HG03139 (cell line): ENCODE data around the gene SLC28A2.
"Not testable (repeated sequence)": the region's sequence is repeated elsewhere in the genome, so short reads cannot be mapped to it uniquely, and the experiment has no call there.

Source experiments
- ATAC-seq: cut with Tn5 transposase; IDR thresholded peaks from one replicate; pipeline ENCODE4 v1.9.1; 2021; ENCODE audit not compliant: unreplicated experiment

Gene SLC28A2

GRCh38 chr15:45259796-45260195 is 7.8 kb downstream of the SLC28A2 start:
- ATAC-seq: no peak

DNA sequence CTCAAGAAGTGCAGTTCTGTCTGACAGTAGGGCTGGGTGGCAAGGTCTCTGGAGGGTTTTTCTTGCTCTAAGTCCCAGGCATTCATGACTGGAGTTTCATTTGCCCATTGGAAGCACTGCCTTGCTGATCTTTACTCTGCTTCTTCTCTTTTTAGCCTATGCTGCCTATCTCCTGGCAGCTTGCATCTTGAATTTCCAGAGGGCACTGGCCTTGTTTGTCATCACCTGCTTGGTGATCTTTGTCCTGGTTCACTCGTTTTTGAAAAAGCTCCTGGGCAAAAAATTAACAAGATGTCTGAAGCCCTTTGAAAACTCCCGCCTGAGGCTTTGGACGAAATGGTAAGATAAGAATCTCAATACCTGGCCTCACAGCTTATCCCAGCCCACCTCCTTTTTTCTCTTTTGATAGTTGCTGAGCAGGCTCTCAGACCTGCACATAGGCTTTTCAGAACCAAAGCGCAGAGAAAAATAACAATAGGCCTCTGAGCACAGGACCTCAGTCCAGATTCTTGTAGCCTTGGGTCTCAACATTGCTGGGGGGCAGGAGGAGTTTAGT is 10.9 kb downstream of the SLC28A2 start:
- ATAC-seq: no peak

DNA sequence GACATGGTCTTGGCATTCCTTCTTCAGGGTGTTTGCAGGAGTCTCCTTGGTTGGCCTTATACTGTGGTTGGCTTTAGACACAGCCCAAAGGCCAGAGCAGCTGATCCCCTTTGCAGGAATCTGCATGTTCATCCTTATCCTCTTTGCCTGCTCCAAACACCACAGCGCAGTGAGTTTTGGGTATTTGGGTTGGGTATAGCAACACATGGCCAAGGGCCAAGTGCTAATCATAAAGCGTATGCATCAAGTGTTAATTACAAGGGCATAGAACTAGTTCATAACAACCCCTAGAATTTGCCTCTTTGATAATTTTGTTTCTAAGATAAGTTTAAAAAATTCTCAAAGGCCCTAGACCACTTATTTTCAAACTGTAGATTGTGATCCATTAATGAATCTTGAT is 11.8 kb downstream of the SLC28A2 start:
- no peak for ATAC-seq

DNA sequence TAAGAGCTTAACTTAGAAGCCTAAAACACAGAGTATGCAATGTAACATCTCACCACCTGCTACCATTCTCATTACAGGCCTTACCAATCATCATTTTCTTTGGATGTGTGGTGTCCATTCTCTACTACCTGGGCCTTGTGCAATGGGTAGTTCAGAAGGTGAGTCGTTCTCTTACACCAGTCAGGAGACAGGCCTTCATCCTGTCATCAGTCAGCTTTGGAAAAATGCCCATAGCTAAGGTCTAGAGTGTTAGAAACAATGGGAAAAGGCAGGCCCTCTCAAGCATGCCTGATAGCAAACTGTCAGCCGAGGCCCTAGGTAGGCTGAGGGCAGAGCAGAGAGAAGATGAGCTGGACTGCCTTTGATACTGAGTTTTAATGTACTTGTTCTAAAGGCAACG is 13.5 kb downstream of the SLC28A2 start:
- no peak for ATAC-seq

- ATAC-seq: no peak
Observed at GRCh38 chr15:45268135-45268534, 16.1 kb downstream of the SLC28A2 start.

DNA sequence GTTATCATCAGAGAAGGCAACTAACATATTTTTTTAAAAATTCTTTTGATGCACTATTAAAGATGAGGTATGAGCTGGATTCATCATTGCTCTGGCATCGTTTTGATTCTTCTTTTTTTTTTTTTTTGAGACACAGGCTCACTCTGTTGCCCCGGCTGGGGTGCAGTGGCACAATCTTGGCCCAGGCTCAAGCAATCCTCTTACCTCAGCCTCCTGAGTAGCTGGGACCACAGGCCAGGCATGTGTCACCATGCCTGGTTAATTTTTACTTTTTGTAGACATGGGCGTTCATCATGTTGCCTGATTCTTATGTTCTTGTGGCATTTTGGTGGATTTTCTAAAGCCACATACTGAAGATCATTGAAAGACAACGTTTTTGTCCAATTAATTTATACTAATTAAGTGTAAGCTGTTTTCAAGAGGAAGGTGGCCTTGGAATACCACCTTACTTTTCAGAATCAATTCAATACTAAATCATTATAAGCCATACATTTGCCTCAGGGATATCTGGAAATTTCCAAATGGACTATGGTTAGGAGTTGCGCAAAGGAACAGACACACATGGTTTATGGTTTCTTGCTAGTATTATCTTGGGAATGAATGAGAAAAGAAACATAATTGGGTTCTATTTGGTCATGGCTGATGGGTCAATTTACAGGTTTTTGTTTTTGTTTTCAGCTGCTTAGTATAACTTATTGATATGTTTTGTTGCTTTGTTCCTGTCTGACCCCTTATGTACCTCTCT is 22.8 kb downstream of the SLC28A2 start:
- no peak for ATAC-seq

DNA sequence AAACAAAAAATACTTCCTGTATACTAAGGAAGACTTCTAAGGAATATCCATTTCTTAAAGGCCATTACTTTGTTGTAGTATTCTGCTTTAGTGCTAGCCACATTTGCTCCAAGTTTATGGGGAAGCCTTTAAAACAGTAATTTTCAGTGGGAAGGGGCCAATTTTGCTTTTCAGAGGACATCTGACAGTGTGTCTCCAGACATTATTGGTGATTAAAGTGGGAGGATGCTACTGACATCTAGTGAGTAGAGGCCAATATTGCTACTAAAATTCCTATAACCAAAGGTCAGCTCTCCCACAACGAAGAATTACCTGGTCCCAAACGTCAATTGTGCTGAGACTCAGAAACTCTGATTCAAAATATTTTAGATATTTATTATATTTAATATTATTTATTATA is 24.8 kb downstream of the SLC28A2 start:
- ATAC-seq: no peak

DNA sequence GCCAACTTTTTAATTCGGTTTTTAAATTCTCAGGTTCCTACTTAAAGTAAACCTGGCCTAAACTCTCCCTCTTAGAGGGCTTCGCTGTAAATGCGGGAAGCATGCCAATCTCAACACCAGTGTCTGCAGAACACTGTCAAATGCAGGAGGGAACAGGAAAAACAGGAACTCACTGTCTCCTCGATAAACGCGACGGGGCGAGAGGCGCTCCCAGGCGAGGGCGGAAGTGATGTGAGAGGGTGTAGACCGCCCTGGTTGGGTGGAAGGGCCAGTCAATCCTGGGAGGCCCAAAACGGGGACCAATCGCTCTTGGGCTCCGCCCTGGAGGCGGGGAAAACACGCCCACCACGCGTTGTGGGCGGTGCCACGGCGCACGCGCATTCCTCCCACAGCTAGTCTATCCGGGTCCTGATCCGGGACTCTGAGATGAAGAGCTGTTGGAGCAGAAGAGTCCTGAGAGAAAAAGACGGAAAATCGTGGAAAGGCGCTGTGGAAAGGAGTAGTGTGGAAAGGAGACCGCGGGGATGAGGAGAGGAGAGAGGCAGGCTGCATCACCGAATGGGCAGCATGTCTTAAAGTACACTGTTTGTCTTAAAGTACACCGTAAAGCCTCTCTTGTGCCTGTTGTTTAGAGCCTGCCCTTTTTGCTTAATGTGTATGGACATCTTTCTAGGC is 27.1 kb downstream of the SLC28A2 start:
- peak; percentile 100 for ATAC-seq

DNA sequence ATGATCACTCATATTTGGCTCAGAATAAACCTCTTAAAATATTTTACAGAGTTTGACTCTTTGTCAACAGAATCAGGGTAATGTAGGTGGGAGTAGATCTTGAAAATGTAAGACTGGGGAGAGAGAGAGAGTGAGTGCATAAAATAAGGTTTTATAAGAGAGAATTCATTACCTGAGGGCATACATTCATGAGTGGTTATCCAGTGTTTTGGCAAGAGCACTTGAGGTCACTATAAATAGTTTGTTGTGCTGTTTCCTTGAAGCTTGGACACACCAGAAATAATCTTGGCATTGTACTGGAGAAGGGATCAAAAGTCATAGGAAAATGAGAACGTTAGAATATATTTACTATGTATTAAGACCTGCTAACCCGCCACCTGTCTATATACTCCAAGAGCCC is 33.4 kb downstream of the SLC28A2 start:
- ATAC-seq: no peak

DNA sequence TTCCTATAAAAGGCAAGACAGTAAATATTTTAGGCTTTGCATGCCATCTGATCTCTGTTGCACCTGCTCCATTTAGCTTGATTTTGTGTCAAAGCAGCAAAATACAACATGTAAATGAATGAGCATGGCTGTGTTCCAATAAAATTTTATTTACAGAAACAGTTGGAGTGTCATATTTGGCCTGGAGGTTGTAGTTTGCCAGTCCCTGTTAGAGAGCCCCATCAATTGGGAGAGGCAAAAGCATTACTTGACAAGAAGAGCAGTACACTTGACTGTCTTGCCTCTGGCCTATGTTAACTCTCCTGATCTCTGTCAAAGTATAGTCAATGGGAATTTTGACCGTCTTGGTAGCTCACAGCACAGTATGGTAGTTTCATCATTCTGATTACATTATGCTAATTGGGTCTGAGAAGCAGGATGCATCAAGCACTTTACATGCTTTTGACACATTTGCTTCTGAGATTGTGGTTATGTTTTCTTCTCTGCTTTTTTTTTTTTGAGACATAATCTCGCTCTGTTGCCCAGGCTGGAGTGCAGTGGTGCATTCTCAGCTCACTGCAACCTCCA is 35.4 kb downstream of the SLC28A2 start:
- no peak for ATAC-seq

DNA sequence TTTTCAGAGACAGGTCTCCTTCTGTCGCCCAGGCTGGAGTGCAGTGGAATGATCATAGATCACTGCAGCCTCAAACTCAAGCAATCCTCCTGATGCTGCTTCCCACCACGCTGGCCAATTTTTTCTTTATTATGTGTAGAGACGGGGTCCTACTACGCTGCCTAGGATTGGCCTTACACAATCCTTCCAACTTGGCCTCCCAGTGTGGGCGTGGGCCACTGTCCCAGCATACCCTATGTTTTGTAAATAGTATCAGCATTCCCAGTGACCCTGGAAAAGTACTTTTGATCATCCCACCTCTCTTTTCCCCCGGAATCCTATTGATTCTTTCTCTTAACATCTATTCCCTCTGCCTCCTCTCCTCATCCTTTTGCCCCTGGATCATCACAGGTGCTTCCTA is 36.9 kb downstream of the SLC28A2 start:
- ATAC-seq: no peak

DNA sequence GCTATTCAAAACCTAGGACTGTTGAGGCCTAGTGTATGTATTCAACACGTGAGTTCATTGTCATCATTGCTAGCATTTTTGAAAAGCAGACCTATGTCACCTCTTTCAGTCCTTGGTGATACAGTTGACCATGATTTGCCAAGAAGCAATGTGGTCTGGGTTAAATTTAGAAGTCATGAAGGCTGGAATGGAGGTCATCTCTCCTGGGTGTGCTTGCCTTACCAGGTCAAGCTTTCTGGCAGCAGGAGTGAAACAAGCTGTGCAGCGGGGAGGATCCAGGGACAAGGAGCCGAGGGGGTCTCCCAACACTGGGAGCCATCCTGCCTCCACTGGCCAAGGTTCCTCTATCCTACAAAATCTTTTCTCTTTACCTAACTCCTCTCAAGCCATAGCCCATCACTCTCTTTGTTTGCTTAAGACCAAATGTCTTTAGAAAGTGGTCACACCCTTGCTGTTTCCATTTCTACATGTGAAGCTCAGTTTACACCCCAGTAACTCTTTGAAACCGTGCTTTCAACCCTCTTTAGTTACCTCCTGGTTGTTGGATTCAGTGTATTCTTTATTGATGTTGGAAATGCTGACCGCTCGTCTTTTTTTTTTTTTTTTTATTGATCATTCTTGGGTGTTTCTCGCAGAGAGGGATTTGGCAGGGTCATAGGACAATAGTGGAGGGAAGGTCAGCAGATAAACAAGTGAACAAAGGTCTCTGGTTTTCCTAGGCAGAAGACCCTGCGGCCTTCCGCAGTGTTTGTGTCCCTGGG is 40.0 kb downstream of the SLC28A2 start:
- no peak for ATAC-seq

DNA sequence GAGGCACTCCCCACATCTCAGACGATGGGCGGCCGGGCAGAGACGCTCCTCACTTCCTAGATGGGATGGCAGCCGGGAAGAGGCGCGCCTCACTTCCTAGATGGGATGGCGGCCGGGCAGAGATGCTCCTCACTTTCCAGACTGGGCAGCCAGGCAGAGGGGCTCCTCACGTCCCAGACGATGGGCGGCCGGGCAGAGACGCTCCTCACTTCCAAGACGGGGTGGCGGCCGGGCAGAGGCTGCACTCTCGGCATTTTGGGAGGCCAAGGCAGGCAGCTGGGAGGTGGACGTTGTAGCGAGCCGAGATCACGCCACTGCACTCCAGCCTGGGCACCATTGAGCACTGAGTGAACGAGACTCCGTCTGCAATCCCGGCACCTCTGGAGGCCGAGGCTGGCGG is 41.3 kb downstream of the SLC28A2 start:
- ATAC-seq: not testable (repeated sequence)

DNA sequence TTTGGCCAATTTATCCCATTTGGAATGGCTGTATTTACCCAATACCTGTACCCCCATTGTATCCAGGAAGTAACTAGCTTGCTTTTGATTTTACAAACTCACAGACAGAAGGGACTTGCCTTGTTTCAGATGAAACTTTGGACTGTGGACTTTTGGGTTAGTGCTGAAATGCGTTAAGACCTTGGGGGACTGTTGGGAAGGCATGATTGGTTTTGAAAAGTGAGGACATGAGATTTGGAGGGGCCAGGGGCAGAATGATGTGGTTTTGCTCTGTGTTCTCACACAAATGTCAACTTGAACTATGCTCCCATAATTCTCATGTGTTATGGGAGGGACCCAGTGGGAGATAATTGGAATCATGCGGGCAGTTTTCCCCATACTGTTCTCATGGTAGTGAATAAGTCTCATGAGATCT is 46.9 kb downstream of the SLC28A2 start:
- not testable (repeated sequence) for ATAC-seq

- no peak for ATAC-seq
Observed at GRCh38 chr15:45304711-45305110, 52.7 kb downstream of the SLC28A2 start.

DNA sequence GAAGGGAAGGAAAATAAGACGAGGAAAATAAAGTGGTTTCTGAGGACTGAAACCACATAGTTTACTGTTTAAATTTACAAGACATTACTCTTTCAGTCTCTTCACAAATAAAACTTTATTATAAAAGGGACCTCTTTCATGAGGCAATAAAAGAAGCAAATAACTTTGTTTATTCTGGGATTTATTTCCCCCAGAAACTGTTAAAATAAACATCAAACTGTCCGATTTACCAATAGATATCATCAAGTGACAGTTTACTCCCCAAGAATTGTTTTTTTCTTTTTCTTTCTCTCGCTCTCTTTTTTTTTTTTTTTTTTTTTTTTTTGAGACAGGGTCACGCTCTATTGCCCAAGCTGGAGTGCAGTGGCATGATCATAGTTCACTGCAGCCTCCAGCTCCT is 54.1 kb downstream of the SLC28A2 start:
- ATAC-seq: no peak

DNA sequence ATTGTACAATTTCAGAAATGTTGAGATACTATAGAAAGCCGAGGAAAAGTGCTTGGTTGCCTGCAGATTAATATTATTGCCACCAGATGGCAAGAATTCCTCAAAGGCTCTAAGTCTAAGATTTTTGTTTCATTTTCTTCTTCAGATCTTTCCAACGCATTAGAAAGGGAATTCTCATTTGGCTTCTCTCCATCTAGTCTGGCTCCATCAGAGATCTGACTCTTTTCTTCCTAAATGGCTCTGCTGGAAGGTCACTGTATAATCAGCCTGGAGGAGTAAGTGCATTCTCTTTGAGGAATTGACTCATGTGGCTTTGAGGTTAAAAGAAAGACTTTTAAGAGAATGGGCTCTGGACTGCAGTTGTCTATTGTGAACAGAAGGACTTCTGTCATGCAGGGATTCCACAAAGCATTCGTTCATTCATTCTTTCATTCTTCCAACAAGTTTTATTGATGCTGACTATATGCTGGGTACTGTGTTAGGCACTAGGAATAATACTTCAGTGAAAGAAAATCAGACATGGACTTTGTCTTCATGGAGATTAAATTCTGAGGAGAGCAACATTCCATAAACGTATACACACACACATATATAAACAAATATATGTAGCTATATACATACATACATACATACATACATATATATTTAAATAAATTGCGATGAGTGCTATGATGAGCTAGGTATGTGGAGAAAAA is 55.3 kb downstream of the SLC28A2 start:
- ATAC-seq: no peak

DNA sequence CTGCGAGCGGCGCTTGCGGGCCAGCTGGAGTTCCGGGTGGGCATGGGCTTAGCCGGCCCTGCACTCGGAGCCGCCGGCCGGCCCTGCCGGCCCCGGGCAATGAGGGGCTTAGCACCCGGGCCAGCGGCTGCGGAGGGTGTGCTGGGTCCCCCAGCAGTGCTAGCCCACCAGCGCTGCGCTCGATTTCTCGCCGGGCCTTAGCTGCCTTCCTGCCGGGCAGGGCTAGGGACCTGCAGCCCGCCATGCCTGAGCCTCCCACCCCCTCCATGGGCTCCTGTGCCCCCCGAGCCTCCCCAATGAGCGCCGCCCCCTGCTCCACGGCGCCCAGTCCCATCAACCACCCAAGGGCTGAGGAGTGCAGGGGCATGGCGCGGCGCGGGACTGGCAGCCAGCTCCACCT is 62.1 kb downstream of the SLC28A2 start:
- ATAC-seq: not testable (repeated sequence)

DNA sequence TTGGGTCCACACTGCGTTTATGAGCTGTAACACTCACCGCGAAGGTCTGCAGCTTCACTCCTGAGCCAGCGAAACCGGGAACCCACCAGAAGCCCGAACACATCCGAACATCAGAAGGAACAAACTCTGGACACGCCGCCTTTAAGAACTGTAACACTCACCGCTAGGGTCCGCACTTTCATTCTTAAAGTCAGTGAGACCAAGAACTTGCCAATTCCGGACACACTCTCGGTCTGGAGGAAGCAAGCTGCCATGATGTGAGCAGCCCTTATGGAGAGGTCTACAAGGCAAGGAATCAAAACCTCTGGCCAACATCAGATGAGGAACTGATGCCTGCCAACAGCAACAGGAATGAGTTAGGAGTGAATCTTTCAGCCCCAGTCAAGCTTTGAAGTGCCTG is 62.9 kb downstream of the SLC28A2 start:
- no peak for ATAC-seq

- ATAC-seq: no peak
Observed at GRCh38 chr15:45319472-45320214, 67.6 kb downstream of the SLC28A2 start.
